Calu3 (cell line): ENCODE measurements around the gene TAPBP. TPM values are rescaled to one million over a fixed set of nuclear protein-coding genes. Genes with fewer than 3 reads are reported as not detected.
"Not testable (repeated sequence)": the region's sequence is repeated elsewhere in the genome, so short reads cannot be mapped to it uniquely, and the experiment has no call there.

Experiments used
- BruUV-seq: library from RNA; stranded (reverse); fragments of 400-500 nt; replicated peaks from 2 replicates; lab custom pipeline; 2021; lab: Mats Ljungman, UMichigan
- CTCF ChIA-PET: fragments of 300-600 bp; sonication (Branson Sonifier 250); formaldehyde crosslinking; loops from one replicate; lab custom pipeline; 2022; ENCODE audit warnings: antibody characterized with exemption; lab: Charles Lee
- DNase-seq: peaks from one replicate; pipeline ENCODE4 v3.0.0; 2022
- H3K27ac Mint-ChIP-seq: one replicate; pipeline ENCODE4 v1.8.0; 2022; ENCODE audit warnings: mixed read lengths; ENCODE audit not compliant: unreplicated experiment
- H3K27me3 Mint-ChIP-seq: one replicate; pipeline ENCODE4 v1.8.0; 2022; ENCODE audit warnings: mixed read lengths; ENCODE audit not compliant: unreplicated experiment
- H3K36me3 Mint-ChIP-seq: one replicate; pipeline ENCODE4 v1.8.0; 2022; ENCODE audit warnings: mild to moderate bottlenecking, moderate library complexity, mixed read lengths; ENCODE audit not compliant: insufficient read depth, unreplicated experiment
- H3K4me1 Mint-ChIP-seq: one replicate; pipeline ENCODE4 v1.8.0; 2022; ENCODE audit warnings: mild to moderate bottlenecking, low read depth, mixed read lengths; ENCODE audit not compliant: unreplicated experiment
- H3K4me3 Mint-ChIP-seq: one replicate; pipeline ENCODE4 v1.8.0; 2022; ENCODE audit warnings: mild to moderate bottlenecking, low read depth, moderate library complexity, mixed read lengths; ENCODE audit not compliant: unreplicated experiment
- H3K9me3 Mint-ChIP-seq: one replicate; pipeline ENCODE4 v1.8.0; 2022; ENCODE audit warnings: low read depth, mixed read lengths; ENCODE audit not compliant: unreplicated experiment
- CTCF ChIP-seq: fragments of 200-600 bp; IDR thresholded peaks from one replicate; pipeline ENCODE4 v1.8.0; 2022; ENCODE audit warnings: antibody characterized with exemption; ENCODE audit not compliant: unreplicated experiment
- intact Hi-C: fragments of 100-400 bp; cut with micrococcal nuclease; formaldehyde crosslinking; loops from one replicate; pipeline ENCODE4 v1.10.0; 2022; ENCODE audit not compliant: unreplicated experiment
- total RNA-seq: library from RNA; stranded (reverse); gene quantifications from 2 replicates; pipeline ENCODE4 v1.2.3, GENCODE V29; 2022

The TAPBP gene
- total RNA-seq, 1 experiment from 2014 or later = 443 TPM

GRCh38 chr6:33356295-33356694 is 42.4 kb upstream of the TAPBP start:
- Mint-ChIP-seq H3K4me1 (peaks cover 39% of the 10 kb centered on the region), H3K9me3 (no peaks in the 10 kb centered on the region), H3K4me3 (no peak overlapping the region), H3K27ac (no peak overlapping the region), H3K27me3 (peaks cover 8% of the 10 kb centered on the region), H3K36me3 (no peaks in the 10 kb centered on the region)
- DNase-seq = no peak
- intact Hi-C loops = no loop called here
- no peak for TF ChIP-seq CTCF
- CTCF ChIA-PET = interaction anchor here (0.9 to 1.7 kb wide), 2 partner anchors 8 to 18 kb away, joined by 3 to 4 read pairs; no protein-coding TSS in a partner anchor
- BruUV-seq = no TSS peak

GRCh38 chr6:33355860-33356259 is 42.0 kb upstream of the TAPBP start:
- CTCF ChIA-PET = interaction anchor here (1.7 kb wide), 1 partner anchor 9 kb away, joined by 4 read pairs; no protein-coding TSS in a partner anchor
- H3K27ac Mint-ChIP-seq, H3K4me3 Mint-ChIP-seq, intact Hi-C loops, DNase-seq, H3K36me3 Mint-ChIP-seq, BruUV-seq, H3K9me3 Mint-ChIP-seq: not testable (repeated sequence)
- peaks cover 39% of the 10 kb centered on the region for H3K4me1 Mint-ChIP-seq
- peaks cover 12% of the 10 kb centered on the region for H3K27me3 Mint-ChIP-seq

GRCh38 chr6:33347816-33348215 is 33.9 kb upstream of the TAPBP start:
- Mint-ChIP-seq H3K4me3 (no peak overlapping the region), H3K27ac (no peak overlapping the region), H3K9me3 (no peaks in the 10 kb centered on the region), H3K4me1 (no peaks in the 10 kb centered on the region), H3K36me3 (no peaks in the 10 kb centered on the region), H3K27me3 (peaks cover 62% of the 10 kb centered on the region)
- BruUV-seq = no TSS peak
- intact Hi-C loops = no loop called here
- CTCF ChIA-PET = interaction anchor here (0.6 kb wide), 1 partner anchor 12 kb away, joined by 5 read pairs; no protein-coding TSS in a partner anchor
- no peak for DNase-seq
- no peak for TF ChIP-seq CTCF

GRCh38 chr6:33346972-33347371 is 33.1 kb upstream of the TAPBP start:
- H3K9me3 Mint-ChIP-seq, H3K27ac Mint-ChIP-seq, DNase-seq, intact Hi-C loops, H3K4me1 Mint-ChIP-seq, H3K36me3 Mint-ChIP-seq, H3K4me3 Mint-ChIP-seq, CTCF ChIA-PET, BruUV-seq: not testable (repeated sequence)
- peaks cover 61% of the 10 kb centered on the region for H3K27me3 Mint-ChIP-seq

- Mint-ChIP-seq H3K4me1 (no peaks in the 10 kb centered on the region), H3K9me3 (no peaks in the 10 kb centered on the region), H3K4me3 (no peak overlapping the region), H3K36me3 (no peaks in the 10 kb centered on the region), H3K27me3 (peaks cover 41% of the 10 kb centered on the region), H3K27ac (no peak overlapping the region)
- BruUV-seq = no TSS peak
- peak; percentile 74 for DNase-seq
- TF ChIP-seq CTCF = peak; percentile 77
- CTCF ChIA-PET = interaction anchor here (0.6 to 2.4 kb wide), 12 partner anchors 17 to 1245 kb away, joined by 3 to 11 read pairs (median 4); partner anchors contain the start of genes RGL2, TAPBP and ZBTB22
- intact Hi-C loops = no loop called here
These were observed 31.1 kb upstream of the TAPBP start for GRCh38 chr6:33344701-33345697.
